Measurements from ENCODE around the gene PDE8A.

Gene PDE8A

DNA sequence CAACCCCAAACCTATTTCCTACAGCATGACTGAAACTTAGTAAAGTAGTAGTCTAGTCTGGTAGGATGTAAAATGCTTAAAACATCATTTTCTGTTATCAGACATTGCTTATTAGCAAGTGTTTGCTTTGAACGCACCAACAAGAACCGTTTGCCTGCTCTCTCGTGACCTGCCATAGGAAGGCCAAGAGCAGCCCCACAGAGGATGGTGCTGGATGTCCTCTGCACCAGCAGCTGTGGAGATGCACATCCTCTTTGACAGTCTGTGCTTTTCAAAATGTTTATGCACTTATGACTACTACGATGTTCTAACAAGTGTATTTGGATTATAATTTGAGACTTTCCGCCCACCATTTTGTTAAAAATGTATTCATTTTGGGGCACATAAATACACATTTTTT is 59.6 kb downstream of the PDE8A start:
- DNase-seq: no peak

DNA sequence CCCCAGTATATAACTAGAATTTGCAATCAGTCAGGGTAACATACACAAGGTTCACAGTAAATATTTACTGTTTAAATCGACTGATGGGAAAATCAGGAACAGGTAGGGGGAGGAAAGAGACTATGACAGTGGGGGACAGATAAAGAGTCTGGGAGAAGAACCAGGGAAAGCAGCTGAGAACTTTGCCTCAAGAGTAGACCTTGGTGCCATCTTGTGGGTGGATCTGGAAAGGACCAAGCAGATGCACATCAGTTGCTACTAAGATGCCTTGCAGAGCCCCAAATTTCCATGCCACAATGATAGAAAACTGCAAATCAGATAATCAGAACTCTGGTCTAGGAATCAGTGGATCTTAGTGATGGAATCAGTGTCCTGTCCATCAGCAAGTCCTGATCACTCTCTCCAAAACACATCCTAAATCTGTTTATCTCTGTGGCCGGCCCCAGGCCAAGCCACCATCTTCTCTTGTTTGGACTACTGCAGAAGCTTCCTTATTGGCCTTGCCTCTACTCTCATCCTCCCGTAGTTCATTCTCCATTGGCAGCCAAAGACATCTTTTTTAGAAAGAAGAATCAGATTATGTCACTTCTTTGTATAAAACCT is 62.7 kb downstream of the PDE8A start:
- peak; percentile 16 for DNase-seq

GRCh38 chr15:85044894-85045293 is 63.2 kb downstream of the PDE8A start:
- no peak for DNase-seq

DNA sequence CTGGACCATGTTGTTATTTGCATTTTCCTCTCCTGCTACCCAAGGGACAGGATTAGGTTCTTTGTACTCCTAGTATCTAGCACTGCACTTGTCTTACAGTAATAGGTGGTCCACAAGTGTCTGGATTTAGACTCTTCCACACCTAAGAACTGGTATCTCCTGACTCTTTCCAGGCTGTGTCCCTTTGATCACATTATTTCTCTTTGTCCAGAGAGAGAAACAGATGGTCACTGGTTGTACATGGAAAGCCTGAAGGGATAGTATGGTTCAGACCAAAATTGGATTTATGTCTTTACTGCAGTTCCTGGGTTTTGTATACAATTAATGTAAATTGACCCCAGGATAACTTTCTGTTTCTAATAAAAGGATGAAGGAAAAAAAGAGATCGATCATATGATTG is 64.0 kb downstream of the PDE8A start:
- DNase-seq: no peak

- DNase-seq: no peak
Measured at GRCh38 chr15:85047271-85047948, 65.8 kb downstream of the PDE8A start.

GRCh38 chr15:85048430-85048829 is 66.8 kb downstream of the PDE8A start:
- no peak for DNase-seq

GRCh38 chr15:85049805-85050204 is 68.1 kb downstream of the PDE8A start:
- no peak for DNase-seq

- no peak for DNase-seq
Measured at GRCh38 chr15:85059734-85060133, 78.1 kb downstream of the PDE8A start.

- no peak for DNase-seq
Measured at GRCh38 chr15:85062560-85062959, 80.9 kb downstream of the PDE8A start.

- DNase-seq: no peak
Measured at GRCh38 chr15:85063088-85063487, 81.4 kb downstream of the PDE8A start.

GRCh38 chr15:85063522-85064079 is 81.9 kb downstream of the PDE8A start:
- DNase-seq: no peak

DNA sequence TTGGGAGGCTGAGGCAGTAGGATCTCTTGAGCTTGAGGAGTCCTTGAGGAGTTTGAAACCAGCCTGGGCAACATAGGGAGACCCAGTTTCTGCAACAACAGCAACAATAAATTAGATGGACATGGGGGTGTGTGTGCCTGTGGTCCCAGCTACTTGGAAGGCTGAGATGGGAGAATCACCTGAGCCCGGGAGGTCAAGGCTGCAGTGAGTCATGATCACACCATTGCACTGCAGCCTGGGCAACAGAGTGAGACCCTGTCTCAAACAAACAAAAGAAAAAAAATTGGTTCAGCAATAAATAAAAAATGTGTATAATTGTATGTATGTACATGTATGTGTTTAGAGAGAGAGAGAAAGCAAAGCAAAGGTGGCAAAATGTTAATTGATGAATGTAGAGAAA is 83.1 kb downstream of the PDE8A start:
- DNase-seq: no peak

GRCh38 chr15:85071061-85071460 is 89.4 kb downstream of the PDE8A start:
- DNase-seq: no peak

GRCh38 chr15:85071504-85071903 is 89.8 kb downstream of the PDE8A start:
- DNase-seq: no peak

GRCh38 chr15:85072917-85073316 is 91.3 kb downstream of the PDE8A start:
- no peak for DNase-seq

GRCh38 chr15:85073556-85074194 is 92.0 kb downstream of the PDE8A start:
- no peak for DNase-seq

DNA sequence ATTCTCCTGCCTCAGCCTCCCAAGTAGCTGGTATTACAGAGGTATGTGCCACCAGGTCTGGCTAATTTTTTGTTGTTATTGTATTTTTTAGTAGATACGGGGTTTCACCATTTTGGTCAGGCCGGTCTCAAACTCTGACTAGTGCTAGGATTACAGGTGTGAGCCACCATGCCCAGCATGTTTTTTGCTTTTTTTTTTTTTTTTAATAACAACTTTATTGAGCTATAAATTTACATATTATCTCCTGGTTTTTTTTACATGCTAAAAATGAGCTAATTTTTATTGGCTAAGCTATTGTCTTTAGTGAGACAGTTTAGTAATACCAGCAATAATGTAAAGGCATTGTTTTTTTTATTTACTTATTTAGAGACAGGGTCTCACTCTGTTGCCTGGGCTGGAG is 105.2 kb downstream of the PDE8A start:
- no peak for DNase-seq

- no peak for DNase-seq
Measured at GRCh38 chr15:85088300-85088699, 106.6 kb downstream of the PDE8A start.

- DNase-seq: no peak
Measured at GRCh38 chr15:85089929-85090597, 108.4 kb downstream of the PDE8A start.

GRCh38 chr15:85091990-85092389 is 110.3 kb downstream of the PDE8A start:
- no peak for DNase-seq

DNA sequence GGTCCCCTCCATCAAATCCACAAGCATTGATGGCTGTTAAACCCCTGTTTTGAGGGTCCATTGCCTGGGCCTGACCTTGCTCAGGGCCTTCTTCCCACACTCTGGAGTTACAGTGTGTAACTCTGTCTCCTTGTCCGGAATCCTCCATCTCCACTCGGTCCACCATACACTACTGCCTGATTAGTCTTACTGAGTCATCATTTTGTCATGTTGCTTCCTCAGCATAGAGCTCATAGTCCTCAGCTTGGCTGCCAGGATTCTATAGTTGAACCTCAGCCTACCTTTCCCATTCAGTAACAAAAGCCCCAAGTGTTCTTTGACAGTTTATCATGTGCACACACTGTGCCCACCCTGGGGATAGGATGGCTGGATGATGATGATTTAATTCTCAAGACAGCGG is 113.0 kb downstream of the PDE8A start:
- DNase-seq: no peak

GRCh38 chr15:85095566-85095965 is 113.9 kb downstream of the PDE8A start:
- DNase-seq: no peak

GRCh38 chr15:85097250-85097649 is 115.6 kb downstream of the PDE8A start:
- no peak for DNase-seq

DNA sequence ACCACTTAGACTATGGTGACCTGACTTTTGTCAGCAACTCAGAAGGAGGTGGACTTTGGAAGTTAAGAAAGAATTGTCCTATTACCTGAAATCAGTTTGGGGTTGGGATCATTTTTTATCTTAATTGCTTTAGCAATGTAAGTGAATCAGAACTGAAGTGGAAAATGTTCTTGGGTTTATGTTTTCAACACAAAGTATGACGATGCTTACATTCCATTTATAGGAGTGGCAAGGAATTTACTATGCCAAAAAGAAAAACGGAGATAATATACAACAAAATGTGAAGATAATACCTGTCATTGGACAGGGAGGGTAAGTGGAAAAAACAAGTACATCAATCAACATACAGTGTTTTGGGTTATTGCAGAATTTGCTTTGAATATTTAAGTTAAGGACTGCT is 116.1 kb downstream of the PDE8A start:
- DNase-seq: no peak

All from stimulated activated naive CD4-positive, alpha-beta T cell treated with Interleukin-2 at 50 U/mL for 16 hours (primary cell).